ENCODE data around the gene MAG.

Gene MAG

GRCh38 chr19:35322014-35322413 lies 30.1 kb downstream of the MAG start:
- H3K36me3 ChIP-seq (replicated peaks; ENCODE audit: low read depth, low read length) = no peaks in the 10 kb centered on the region
- H3K79me2 ChIP-seq (ENCODE audit: low read length) = no peaks in the 10 kb centered on the region
- no peak overlapping the region for H2AFZ ChIP-seq (ENCODE audit: low read depth, low read length)
- H3K4me3 ChIP-seq (ENCODE audit: low read length) = no peak overlapping the region
- no peak for TF ChIP-seq EZH2phosphoT487 (IDR thresholded peaks at IDR 0.05; ENCODE audit: low read depth)
- no peak for TF ChIP-seq CTCF (IDR thresholded peaks at IDR 0.05; ENCODE audit: low read depth, low read length)
- peaks cover 40% of the 10 kb centered on the region for H3K4me1 ChIP-seq (ENCODE audit: low read length)
- H3K27ac ChIP-seq (ENCODE audit: low read length) = no peak overlapping the region
- H4K20me1 ChIP-seq (ENCODE audit: insufficient read depth, low read length) = no peaks in the 10 kb centered on the region
- H3K4me2 ChIP-seq (ENCODE audit: low read length) = no peak overlapping the region
- peaks cover 6% of the 10 kb centered on the region; the same call in 1 of the 2 replicates for H3K9me3 ChIP-seq (ENCODE audit: insufficient read depth, low read length)
- peaks cover 14% of the 10 kb centered on the region; the same call in 1 of the 2 replicates for H3K27me3 ChIP-seq (ENCODE audit: low read depth, low read length)
- H3K9ac ChIP-seq (ENCODE audit: low read length) = no peak overlapping the region

- peaks cover 37% of the 10 kb centered on the region for H3K79me2 ChIP-seq (ENCODE audit: low read length)
- H2AFZ ChIP-seq (ENCODE audit: low read depth, low read length) = no peak overlapping the region
- peaks cover 28% of the 10 kb centered on the region for H3K36me3 ChIP-seq (replicated peaks; ENCODE audit: low read depth, low read length)
- H3K27ac ChIP-seq (ENCODE audit: low read length) = no peak overlapping the region
- no peak overlapping the region for H3K4me3 ChIP-seq (ENCODE audit: low read length)
- peaks cover 59% of the 10 kb centered on the region for H3K4me1 ChIP-seq (ENCODE audit: low read length)
- H3K9me3 ChIP-seq (ENCODE audit: insufficient read depth, low read length) = 0 out of 2 replicates have a peak, but pooled peaks cover 4% of the 10 kb centered on the region
- no peak overlapping the region for H3K4me2 ChIP-seq (ENCODE audit: low read length)
- peaks cover 7% of the 10 kb centered on the region; the same call in 1 of the 2 replicates for H4K20me1 ChIP-seq (ENCODE audit: insufficient read depth, low read length)
- H3K9ac ChIP-seq (ENCODE audit: low read length) = no peak overlapping the region
- TF ChIP-seq EZH2phosphoT487 (IDR thresholded peaks at IDR 0.05; ENCODE audit: low read depth) (no peak), CTCF (IDR thresholded peaks at IDR 0.05; ENCODE audit: low read depth, low read length) (peak; percentile 47)
- 0 out of 2 replicates have a peak, but pooled peaks cover 3% of the 10 kb centered on the region for H3K27me3 ChIP-seq (ENCODE audit: low read depth, low read length)
These were observed 35.7 kb downstream of the MAG start for GRCh38 chr19:35327642-35328041.

- Histone ChIP-seq H3K4me1 (ENCODE audit: low read length) (peaks cover 62% of the 10 kb centered on the region), H3K36me3 (replicated peaks; ENCODE audit: low read depth, low read length) (peaks cover 40% of the 10 kb centered on the region), H3K9ac (ENCODE audit: low read length) (peak within 1 kb of the TSS; percentile 88), H3K27ac (ENCODE audit: low read length) (peak within 1 kb of the TSS; percentile 86), H3K4me2 (ENCODE audit: low read length) (peak within 1 kb of the TSS; percentile 91), H3K4me3 (ENCODE audit: low read length) (peak within 1 kb of the TSS; percentile 82), H3K79me2 (ENCODE audit: low read length) (peaks cover 49% of the 10 kb centered on the region), H2AFZ (ENCODE audit: low read depth, low read length) (peak within 1 kb of the TSS; percentile 58), H4K20me1 (ENCODE audit: insufficient read depth, low read length) (peaks cover 19% of the 10 kb centered on the region), H3K9me3 (ENCODE audit: insufficient read depth, low read length) (0 out of 2 replicates have a peak, but pooled peaks cover 4% of the 10 kb centered on the region), H3K27me3 (ENCODE audit: low read depth, low read length) (no peaks in the 10 kb centered on the region)
- TF ChIP-seq EZH2phosphoT487 (IDR thresholded peaks at IDR 0.05; ENCODE audit: low read depth) = no peak
- TF ChIP-seq CTCF (IDR thresholded peaks at IDR 0.05; ENCODE audit: low read depth, low read length) = no peak
These were observed 36.9 kb downstream of the MAG start, which contains the start of gene CD22 for GRCh38 chr19:35328851-35329285. Gene CD22 (plus strand): TSS chr19:35329187. CDS start chr19:35332041, 2,854 bp downstream.

- Histone ChIP-seq H3K9me3 (ENCODE audit: insufficient read depth, low read length) (0 out of 2 replicates have a peak, but pooled peaks cover 4% of the 10 kb centered on the region), H3K4me2 (ENCODE audit: low read length) (peak overlapping the region; percentile 91), H3K27me3 (ENCODE audit: low read depth, low read length) (no peaks in the 10 kb centered on the region), H3K4me3 (ENCODE audit: low read length) (peak overlapping the region; percentile 82), H2AFZ (ENCODE audit: low read depth, low read length) (no peak overlapping the region), H3K9ac (ENCODE audit: low read length) (peak overlapping the region; percentile 88), H3K79me2 (ENCODE audit: low read length) (peaks cover 54% of the 10 kb centered on the region), H3K36me3 (replicated peaks; ENCODE audit: low read depth, low read length) (peaks cover 45% of the 10 kb centered on the region), H3K4me1 (ENCODE audit: low read length) (peaks cover 62% of the 10 kb centered on the region), H3K27ac (ENCODE audit: low read length) (peak overlapping the region; percentile 86), H4K20me1 (ENCODE audit: insufficient read depth, low read length) (peaks cover 20% of the 10 kb centered on the region)
- TF ChIP-seq EZH2phosphoT487 (IDR thresholded peaks at IDR 0.05; ENCODE audit: low read depth) (no peak), CTCF (IDR thresholded peaks at IDR 0.05; ENCODE audit: low read depth, low read length) (no peak)
These were observed 37.4 kb downstream of the MAG start for GRCh38 chr19:35329323-35329722.

Measured in OCI-LY3 (cell line).